TTC549 (cell line): Measurements from ENCODE around the gene CARS2.
"Not testable (repeated sequence)": the region's sequence is repeated elsewhere in the genome, so short reads cannot be mapped to it uniquely, and the experiment has no call there.

Experiments used
- FAIRE-seq: peaks from 2 replicates; lab custom pipeline; 2012; peaks lifted over from hg19 to GRCh38; lab: Jason Lieb, UNC

Gene CARS2

DNA sequence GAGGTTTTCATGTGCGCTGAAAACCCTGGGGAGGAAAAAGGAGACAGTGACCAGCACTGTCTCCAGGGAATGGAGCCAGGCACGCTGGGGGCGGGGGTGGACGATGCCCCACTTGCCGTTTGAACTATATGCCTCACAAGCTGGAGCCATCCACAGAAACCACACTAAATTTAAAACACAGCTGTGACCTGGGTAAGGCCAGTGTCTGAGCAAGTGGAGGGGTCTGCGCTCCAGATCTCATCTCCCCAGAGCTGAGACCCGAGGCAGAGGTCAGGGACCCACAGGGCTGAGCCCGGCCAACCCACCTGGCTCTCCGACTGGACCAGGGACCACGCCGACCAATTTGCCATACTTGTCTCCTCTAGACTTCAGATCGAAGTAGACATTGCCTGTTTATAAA lies 23.2 kb downstream of the CARS2 start:
- no peak for FAIRE-seq

DNA sequence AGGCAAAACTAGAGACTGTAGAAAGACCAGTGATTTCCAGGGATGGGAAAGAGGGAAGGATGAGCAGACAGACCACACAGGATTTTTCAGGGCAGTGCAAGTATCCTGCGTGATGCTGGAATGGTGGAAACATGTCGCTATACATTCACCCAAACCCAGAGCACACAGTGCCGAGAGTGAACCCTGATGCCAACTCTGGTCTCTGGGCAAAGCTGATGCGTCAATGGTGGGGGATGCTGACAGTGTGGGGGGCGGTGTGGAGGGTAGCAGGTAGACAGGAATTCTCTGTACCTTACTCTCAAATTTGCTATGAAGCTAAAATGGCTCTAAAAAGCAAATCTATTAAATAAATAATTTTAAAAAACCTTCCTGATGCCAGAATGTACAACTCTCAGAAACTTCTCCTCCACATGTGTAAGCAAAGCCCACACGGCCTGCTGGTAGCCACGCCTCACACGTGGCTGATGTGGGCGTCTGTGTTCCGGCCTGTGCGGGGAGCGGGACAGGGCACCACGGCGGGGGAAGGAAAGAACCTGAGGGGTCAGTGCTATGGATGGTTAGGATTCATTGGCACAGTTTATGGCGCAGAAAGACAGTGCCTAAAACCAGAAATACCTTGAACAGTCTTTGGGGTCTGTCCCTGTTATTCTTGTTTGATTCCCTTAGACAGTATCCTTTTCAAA lies 23.9 kb downstream of the CARS2 start:
- no peak for FAIRE-seq

DNA sequence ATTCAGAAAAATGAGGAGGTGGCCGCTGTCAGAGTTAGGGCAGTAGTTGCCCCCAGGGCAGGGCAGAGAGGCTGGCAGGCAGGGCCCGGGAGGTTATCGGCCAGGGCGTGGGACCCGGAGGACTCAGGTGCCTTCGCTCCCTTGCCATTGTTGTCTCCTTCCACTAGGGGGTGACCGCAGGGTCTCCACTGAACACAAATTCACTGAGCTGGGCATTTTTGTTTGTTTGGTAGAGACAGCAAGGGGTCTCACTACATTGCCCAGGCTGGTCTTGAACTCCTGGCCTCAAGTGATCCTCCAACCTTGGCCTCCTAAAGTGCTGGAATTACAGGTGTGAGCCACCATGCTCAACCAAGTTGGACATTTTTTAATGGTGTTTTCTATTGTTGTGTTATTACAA lies 25.1 kb downstream of the CARS2 start:
- FAIRE-seq: no peak

DNA sequence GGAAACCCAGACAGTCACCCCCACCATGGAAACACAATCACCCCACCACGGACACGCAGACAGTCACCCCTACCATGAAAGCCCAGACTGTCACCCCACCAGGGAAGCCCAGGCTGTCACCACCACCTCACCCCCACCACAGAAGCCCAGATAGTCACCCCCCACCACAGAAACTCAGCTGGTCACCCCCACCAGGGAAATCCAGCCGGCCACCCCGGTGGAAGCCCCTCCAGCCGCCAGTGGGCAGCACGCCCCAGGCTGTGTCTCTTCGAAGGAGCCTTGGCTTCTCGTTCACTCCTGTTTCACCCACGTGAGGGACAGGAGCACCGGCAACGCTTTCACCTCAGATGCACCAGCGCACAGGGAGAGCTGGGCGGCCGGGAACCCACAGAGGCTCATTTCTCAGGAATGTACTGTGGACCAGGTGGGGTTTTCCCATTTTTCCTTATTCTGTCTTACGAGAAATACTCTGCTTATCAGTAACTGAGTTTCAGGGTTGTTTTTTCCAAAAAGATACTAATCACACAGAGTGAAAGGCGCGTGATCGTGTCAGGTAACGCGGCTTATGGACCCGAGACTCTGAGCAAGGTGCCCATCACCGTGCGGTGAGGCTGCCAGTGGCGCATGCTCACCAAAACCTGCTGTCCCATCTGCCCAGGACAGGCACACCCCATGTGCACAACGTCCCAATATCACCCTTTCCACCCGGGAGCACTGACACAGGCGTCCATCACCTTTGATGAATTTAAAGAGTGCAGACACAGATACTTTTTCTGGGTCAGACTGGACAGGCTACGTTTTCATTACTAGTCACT lies 28.0 kb downstream of the CARS2 start:
- no peak for FAIRE-seq

DNA sequence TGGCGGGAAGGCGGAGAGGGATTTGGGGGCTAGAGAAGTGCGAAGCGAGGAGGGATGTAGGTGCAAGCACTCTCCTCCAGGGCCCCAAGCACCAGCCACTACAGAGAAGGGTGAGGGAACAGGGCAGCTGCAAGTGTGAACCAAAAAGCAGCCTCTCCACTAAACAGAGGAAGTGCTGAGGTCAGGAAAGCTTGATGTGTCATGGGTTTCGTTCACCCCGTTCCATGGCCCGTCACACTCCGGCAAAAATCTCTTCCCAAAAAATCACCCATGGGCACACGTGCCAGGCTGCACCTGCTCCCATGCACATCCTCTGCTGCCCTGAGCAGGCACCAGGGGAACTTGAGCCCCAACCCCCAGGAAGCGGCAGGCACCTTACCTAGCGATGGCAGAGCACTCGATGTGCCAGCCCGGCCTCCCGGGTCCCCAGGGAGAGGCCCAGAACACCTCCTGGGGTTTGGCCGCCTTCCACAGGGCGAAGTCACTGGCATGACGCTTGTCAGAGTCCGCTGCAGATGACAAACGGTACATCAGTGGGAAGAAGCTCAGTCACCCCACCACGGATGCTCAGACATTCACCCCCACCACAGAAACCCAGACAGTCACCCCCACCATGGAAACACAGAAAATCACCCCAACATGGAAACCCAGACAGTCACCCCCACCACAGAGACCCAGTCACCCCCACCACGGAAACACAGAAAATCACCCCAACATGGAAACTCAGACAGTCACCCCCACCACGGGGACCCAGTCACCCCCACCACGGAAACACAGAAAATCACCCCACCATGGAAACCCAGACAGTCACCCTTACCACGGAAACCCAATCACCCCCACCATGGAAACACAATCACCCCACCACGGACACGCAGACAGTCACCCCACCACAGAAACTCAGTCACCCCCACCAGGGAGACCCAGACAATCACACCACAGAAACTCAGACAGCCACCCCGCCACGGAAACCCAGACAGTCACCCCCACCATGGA lies 29.0 kb downstream of the CARS2 start:
- no peak for FAIRE-seq

DNA sequence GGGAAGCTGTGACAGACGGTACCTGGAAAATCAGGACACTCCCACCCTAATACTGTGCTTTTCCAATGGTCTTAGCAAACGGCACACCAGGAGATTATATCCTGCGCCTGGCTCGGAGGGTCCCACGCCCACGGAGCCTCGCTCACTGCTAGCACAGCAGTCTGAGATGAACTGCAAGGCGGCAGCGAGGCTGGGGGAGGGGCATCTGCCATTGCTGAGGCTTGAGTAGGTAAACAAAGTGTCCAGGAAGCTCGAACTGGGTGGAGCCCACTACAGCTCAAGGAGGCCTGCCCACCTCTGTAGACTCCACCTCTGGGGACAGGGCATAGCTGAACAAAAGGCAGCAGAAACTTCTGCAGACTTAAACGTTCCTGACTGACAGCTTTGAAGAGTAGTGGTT lies 36.1 kb downstream of the CARS2 start:
- not testable (repeated sequence) for FAIRE-seq

DNA sequence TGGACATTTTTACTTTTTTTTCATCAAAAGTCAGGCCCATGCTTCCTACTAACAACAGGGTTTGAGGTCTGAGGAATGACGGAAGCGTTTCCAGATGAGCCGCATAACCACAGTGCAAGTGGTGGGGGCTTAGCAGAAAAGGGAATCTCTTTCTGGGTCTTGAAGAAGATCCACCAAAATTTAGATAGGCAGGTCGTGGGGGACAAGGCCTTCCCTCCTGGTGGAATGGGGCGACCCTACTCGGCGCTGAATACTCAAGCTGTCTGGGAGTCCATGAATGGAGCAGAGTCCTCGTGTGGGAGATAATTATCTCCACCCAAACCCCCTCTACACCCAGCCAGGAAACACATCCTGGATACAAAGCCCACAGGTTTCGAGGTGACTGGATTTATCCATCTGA lies 36.9 kb downstream of the CARS2 start:
- no peak for FAIRE-seq

DNA sequence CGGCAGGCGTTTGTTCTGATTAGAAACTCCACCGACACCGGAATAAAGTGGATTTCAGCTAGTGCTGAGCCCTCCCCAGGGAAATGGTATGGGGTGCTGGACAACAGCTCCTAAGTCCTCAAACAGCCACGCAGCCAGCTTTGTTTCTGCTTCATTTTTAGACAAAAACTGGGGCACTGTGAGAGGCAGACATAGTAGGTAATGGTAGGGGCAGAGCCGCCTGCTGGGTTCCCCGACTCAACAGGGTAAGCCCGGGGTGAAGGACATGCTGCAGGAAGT lies 39.7 kb downstream of the CARS2 start:
- no peak for FAIRE-seq

DNA sequence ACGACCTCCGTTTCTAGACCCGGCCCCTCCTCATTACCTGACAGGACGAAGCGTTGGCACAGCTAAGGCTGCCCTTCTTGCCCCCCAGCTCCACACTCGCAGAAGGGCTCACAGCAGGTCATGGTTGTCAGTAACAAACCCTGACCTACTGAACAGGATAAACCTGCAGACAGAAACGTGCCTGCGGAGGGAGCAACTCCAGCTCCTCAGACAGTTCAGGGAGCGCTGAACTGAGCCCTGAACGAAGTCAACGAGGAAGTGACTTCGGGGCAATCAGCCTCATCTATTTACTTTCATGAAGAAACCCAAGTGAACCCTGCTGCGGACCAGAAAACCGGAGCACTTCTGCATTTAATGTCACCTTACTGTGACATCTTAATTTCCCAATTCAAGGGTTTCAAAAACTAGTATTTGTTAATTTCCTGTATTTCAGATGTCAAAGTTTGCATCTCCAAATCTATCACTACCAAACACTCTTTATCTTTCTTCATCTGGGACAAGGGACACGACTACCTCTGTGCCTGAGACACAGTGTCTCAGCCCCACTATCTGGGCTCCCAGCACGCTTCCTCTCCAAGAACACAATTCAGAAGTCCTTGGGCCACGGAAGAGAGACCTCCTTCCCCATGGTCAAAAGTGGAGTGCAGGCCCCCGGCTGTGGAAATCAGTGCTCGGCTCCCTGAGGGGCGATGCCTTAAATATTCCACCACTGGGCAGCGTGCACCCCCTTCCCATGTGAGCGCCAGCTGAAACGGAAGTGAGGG lies 40.2 kb downstream of the CARS2 start:
- no peak for FAIRE-seq

DNA sequence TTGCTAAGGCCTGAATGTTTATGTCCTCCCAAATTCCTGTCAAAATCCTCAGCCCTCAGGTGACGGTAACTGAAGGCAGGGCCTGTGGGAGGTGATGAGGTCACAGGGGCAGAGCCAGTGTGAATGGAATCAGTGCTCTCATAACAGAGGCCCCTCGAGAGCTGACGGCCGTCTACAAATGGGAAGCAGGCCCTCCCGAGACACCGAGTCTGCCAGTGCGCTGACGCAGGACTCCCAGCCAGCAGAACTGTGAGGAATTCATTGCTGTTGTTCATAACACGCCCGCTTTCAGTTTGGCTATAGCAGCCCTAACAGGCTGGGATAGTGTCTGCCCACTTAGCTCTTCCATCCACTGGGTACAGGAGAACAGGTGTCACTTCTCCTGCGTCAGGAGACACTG lies 41.2 kb downstream of the CARS2 start:
- FAIRE-seq: no peak

DNA sequence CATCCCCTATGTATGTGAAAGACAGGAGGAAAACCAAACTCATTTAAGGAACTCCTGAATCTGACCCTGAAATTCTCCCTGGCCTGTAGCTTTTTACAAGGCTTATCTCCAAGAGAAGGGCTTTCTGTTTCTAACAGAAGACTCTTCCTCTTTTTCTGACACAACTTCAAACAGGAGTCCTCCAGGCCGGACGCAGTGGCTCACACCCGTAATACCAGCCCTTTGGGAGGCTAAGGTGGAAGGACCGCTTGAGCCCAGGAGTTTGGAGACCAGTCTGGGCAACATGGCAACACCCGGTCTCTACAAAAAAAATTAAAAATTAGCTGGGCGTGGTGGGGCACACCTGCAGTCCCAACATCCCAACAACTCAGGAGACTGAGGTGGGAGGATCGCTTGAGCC lies 41.9 kb downstream of the CARS2 start:
- no peak for FAIRE-seq

DNA sequence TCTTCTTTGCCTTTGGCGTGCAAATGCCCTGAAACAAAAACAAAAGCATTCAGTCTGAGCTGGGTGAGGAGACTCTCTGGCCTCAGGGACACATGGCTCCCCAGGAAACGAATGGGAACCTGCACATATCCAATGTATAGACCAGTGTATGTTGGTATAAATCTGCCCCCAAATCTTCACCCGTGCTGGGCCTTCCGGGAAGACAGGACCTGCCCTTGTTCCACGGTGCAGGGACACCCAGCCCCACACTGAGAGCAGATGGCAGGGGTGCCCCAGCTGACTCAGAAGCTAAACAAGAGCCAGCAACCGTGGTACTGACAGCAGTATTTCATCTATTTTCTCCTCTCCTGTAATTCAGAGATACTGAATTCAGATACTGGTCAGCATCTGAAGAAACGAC lies 42.4 kb downstream of the CARS2 start:
- no peak for FAIRE-seq

DNA sequence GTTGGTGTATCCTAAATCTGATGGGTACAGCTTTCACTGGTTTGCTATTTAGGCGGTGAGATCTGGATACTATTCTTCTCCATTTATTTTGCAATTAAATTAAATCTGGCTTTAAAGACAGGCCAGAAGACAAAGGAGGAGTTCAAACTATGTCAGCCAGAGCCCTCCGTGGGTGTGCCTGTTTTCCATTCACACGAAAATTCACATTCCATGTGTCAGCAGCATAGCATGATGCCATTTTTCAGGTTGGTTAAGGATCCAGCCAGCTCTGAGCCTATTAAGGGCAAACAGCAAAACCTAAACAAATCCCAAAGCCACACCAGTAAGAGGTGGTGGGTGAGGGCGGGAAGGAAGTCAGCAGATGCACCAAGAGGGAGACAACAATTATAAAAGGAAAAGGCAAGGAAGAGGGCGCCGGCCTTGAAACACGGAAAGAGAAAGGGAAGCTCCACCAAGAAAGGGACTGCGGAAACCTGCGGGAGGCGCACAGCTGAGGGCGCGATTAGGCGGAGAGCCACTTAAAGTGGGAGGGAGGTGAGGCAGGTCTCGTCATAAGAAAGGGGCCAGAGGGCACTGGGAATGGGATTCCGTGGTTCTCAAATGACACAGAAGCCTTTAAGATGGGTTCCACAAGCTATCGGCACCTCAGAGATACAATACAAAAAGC lies 43.0 kb downstream of the CARS2 start:
- no peak for FAIRE-seq

DNA sequence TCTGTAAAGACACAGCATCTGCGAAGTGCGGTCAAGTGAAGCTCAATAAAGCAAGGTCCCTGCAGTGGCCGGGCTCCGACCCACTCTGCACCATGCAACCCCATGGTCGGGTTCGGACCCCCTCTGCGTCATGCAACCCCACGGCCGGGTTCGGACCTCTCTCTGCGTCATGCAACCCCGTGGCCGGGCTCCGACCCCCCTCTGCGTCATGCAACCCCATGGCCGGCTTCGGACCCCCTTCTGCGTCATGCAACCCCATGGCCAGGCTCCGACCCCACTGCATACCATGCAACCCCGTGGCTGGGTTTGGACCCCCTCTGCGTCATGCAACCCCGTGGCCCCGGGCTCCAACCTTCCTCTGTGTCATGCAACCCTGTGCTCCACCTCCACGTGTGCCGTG lies 43.8 kb downstream of the CARS2 start:
- no peak for FAIRE-seq

DNA sequence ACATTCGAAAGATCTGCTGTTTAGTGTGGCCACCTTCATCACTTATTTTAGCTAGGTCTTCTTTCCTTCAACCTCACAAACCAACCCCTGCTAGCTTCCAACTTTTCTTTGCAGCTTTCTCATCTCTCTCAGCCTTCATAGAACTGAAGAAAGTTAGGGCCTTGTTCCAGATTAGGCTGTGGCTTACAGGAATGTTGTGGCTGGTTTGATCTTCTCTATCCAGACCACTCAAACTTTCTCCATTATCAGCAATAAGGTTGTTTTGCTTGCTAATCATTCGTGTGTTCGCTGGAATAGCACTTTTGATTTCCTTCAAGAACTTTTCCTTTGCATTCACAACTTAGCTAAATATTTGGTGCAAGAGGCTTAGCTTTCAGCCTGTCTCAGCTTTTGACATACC lies 44.7 kb downstream of the CARS2 start:
- FAIRE-seq: no peak

DNA sequence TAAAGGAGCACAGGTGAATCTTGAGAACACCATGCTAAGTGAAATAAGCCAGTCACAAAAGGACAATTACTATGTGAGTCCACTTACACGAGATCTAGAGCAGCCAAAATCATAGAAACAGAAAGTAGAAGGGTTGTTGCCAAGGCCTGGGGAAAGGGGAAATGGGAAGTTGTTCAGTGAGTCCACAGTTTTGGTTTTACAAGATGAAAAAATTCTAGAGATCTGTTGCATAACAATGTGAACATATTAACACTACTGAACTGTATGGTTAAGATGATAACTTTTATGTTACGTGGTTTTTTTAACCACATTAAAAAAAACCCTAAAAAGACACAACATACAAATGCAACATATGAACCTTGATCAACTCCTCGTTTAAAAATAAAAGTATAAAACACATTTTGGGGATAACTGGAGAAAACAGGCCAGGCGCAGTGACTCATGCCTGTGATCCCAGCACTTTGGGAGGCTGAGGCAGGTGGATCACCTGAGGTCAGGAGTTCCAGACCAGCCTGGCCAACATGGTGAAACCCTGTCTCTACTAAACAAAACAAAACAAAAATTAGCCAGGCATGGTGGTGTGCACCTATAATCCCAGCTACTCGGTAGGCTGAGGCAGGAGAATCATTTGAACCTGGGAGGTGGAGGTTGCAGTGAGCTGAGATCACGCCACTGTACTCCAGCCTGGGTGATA lies 47.6 kb downstream of the CARS2 start:
- FAIRE-seq: not testable (repeated sequence)

DNA sequence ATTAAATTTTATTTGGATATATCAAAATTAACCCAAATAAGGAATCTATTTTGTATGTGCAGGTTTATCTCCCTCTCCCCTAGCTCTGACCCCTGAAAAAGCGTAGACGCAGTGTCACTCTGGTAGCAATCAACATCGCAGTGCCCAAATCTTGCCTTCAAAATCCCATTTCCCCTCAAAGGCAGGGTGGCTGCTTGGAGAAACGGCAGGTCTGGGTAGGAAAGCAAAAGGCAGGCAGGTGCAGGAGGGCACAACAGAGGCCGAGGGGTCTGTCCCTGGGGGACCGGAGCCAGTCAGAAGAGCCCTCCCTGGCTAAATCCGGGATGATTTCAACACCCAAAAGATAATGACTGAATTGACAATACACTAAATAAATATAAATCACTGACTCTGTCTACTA lies 48.7 kb downstream of the CARS2 start:
- no peak for FAIRE-seq

DNA sequence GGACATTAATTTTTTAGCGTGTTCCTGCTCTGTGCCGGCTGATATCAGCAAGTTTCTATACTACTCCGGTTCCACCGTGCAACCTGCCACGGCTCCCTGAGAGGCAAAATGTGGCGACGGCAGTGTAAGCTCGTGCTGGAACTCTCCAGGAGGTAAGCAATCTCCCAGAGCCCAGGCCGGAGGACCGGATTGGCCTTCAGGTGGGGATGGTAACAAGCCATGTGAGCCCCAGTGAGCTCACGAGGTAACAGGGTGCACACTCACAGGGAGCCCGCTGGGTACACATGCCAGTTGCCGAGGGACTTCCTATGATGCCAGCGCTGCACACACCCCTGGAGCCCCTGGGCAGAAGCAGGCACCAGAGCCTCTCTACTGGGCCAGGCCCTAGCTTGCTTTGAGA lies 52.1 kb downstream of the CARS2 start:
- no peak for FAIRE-seq

DNA sequence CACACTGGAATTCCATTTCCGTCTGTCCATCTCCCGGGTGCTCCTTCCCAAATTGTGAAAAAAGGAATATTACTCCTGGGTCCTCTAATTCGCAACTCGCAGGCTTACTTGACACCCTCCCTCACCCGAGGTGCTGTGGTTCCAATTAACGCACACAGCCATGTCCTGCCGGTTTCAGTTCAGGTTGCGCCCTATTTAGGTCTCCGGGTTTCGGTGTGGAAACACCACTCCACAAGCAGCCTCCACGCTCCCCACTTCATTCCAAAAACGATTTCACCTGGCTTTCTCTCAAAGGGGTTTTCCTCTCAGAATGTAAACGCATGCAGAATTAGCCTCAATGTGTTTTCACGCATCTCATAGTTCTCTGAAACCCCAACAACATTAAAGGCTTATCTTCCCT lies 52.6 kb downstream of the CARS2 start:
- no peak for FAIRE-seq

DNA sequence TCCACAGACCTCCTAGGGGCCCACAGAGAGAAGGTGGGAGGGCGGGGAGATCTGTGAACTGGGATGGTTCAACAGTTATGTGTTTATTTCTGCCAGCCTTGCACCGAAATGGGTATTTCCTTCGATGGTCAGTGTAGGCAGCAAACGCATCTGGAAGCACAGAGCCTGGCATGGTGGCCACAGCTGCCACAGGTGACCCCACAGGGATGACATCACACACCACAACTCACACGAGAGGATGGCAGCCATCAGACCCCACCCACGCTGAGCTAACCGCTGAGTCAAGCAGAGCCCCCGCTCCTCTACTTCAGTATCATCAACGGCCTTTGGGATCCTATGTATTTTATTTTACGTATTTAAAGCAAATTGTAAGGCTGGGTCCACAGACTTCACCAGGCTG lies 53.2 kb downstream of the CARS2 start:
- FAIRE-seq: no peak

DNA sequence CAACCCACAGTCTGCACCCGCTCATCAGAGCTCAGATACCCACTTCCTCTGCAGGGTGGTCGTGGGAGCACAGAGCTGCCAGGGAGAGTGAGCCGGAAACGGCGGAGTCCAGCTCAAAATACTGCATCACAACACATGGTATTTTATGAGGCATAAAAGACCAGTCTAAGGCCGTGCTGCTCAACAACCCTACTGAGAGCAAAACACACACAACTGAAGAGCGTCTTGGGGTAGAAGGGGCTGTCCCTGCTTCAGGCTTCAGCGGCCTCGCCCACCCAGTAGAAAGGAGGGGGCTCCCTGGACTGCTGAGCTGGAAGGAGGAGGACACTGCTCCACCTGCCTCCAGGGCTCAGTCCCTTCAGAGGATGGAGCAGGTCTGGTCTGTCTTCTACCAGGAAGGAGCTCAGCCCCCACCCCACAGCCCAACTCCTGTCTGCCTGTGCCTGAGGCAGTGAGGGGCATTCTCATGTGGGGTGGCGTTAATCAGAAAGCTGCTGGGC lies 53.6 kb downstream of the CARS2 start:
- FAIRE-seq: no peak
